ENCODE data around the gene TMEM141. TPM values are rescaled to one million over a fixed set of nuclear protein-coding genes. Genes with fewer than 3 reads are reported as not detected.

The TMEM141 gene
- total and polyA plus RNA-seq, 2 donors (not counting 3 experiments of a cell fraction or from before 2014, with no cell fraction given): 43.2 to 146 TPM

DNA sequence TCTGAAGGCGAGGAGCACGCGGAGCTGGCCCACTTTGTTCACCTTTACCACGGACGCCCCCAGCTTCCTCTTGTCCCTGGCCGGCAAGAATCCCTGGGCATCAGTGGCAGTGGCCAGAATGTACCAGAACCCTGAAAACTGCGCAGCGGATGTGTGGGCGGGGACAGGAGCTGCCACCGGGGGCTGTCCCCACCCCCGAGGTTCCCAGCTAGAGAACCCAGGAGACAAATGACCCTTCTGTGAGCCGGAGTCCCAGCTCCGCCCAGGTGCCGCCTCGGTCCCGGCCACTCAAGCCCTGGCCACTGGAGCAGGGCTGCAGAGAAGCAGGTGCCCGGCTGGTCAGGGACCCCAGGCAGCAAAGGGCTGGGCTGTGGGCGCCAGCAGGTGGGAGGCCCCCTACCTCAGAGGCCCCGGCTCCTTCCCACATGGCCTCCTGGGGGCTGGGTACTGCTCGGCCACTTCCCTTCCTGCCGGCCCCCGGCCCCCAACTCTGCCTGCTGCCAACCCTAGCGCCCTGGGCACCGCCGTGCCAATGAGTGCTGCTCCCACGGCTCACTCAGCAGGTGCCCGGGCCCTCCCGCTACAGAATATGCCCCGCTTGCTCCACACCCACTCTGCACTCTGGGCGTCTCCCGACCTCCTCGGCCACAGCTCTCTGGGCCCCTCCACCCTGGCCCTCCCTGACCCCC, 49.1 kb upstream of the TMEM141 start:
- H3K27me3 ChIP-seq (ENCODE audit: control insufficient read depth in 2 of 2, insufficient read depth in 2 of 2, low read length in 2 of 2): peaks cover 0 to 5% of the 10 kb centered on the region in 2 experiments
- CTCF ChIA-PET: interaction anchor here (1.3 to 6.0 kb wide), 2 partner anchors 13 kb away, joined by 3 to 31 read pairs; no protein-coding TSS in a partner anchor
- TF ChIP-seq GATA2 (IDR thresholded peaks at IDR 0.05; ENCODE audit: insufficient read depth, insufficient read length, low read depth, low read length): no peak
- TF ChIP-seq, protein P1, sequence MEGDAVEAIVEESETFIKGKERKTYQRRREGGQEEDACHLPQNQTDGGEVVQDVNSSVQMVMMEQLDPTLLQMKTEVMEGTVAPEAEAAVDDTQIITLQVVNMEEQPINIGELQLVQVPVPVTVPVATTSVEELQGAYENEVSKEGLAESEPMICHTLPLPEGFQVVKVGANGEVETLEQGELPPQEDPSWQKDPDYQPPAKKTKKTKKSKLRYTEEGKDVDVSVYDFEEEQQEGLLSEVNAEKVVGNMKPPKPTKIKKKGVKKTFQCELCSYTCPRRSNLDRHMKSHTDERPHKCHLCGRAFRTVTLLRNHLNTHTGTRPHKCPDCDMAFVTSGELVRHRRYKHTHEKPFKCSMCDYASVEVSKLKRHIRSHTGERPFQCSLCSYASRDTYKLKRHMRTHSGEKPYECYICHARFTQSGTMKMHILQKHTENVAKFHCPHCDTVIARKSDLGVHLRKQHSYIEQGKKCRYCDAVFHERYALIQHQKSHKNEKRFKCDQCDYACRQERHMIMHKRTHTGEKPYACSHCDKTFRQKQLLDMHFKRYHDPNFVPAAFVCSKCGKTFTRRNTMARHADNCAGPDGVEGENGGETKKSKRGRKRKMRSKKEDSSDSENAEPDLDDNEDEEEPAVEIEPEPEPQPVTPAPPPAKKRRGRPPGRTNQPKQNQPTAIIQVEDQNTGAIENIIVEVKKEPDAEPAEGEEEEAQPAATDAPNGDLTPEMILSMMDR (IDR thresholded peaks at IDR 0.05; ENCODE audit: extremely low read depth in 1 of 2, insufficient read depth in 1 of 2, low read depth in 1 of 2, low read length in 2 of 2): no peak
- TF ChIP-seq POLR2A (IDR thresholded peaks at IDR 0.05; ENCODE audit: low read depth, low read length): no peak
- no peak for TF ChIP-seq FOS (IDR thresholded peaks at IDR 0.05; ENCODE audit: borderline replicate concordance, insufficient read depth, low read length)
- TF ChIP-seq JUN (IDR thresholded peaks at IDR 0.05; ENCODE audit: borderline replicate concordance, insufficient read depth, insufficient read length, low read depth): no peak
- TF ChIP-seq, protein P2, sequence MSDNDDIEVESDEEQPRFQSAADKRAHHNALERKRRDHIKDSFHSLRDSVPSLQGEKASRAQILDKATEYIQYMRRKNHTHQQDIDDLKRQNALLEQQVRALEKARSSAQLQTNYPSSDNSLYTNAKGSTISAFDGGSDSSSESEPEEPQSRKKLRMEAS (IDR thresholded peaks at IDR 0.05; ENCODE audit: insufficient read depth, insufficient read length): no peak
- TF ChIP-seq EZH2 (IDR thresholded peaks at IDR 0.05; ENCODE audit: borderline replicate concordance, low read depth, low read length, severe bottlenecking): no peak
- no peak for TF ChIP-seq MYC (IDR thresholded peaks at IDR 0.05; ENCODE audit: low read depth, low read length)
- no peak for TF ChIP-seq POLR2AphosphoS5 (IDR thresholded peaks at IDR 0.05; ENCODE audit: insufficient read depth, low read depth, low read length)

More for the DNA sequence above, 49.1 kb upstream of the TMEM141 start:
- no peaks in the 10 kb centered on the region for H4K20me1 ChIP-seq (replicated peaks; ENCODE audit: control insufficient read depth, extremely low read depth, insufficient read depth, low read length)
- H3K4me2 ChIP-seq (ENCODE audit: insufficient read depth, low read length): no peak overlapping the region
- dilution Hi-C loops (cut with MboI; ENCODE audit: extremely low pct_ligation_motif_present, low sequenced_read_pairs): no loop called here
- no peak overlapping the region for H2AFZ ChIP-seq (ENCODE audit: low read depth, low read length)
- H3K36me3 ChIP-seq (ENCODE audit: control insufficient read depth in 2 of 2, extremely low read depth in 1 of 2, insufficient read depth in 2 of 2, low read length in 2 of 2): no peaks in the 10 kb centered on the region
- POLR2A ChIA-PET: no interaction called here
- no peaks in the 10 kb centered on the region for H3K9me3 ChIP-seq (replicated peaks; ENCODE audit: control insufficient read depth, insufficient read depth, low read length)
- no peaks in the 10 kb centered on the region for H3K4me1 ChIP-seq (ENCODE audit: control insufficient read depth, extremely low read depth, insufficient read depth, low read length)
- DNase-seq (ENCODE audit: low read depth, low spot score) (no peak), FAIRE-seq (no peak)
- BruUV-seq (replicated peaks): no TSS peak
- no peaks in the 10 kb centered on the region for H3K79me2 ChIP-seq (ENCODE audit: control insufficient read depth, insufficient read depth, low read length)
- no peak overlapping the region for H3K4me3 ChIP-seq (replicated peaks in 1 of 3; ENCODE audit: insufficient read depth in 1 of 3, low read depth in 1 of 3, low read length in 3 of 3)
- intact Hi-C loops (cut with micrococcal nuclease): no loop called here
- H3K9ac ChIP-seq (replicated peaks; ENCODE audit: extremely low read depth, insufficient read depth, low read length): no peak overlapping the region
- no peaks in the 10 kb centered on the region for H3K9me1 ChIP-seq (replicated peaks; ENCODE audit: control insufficient read depth, extremely low read depth, insufficient read depth, low read length)
- no peak overlapping the region for H3K27ac ChIP-seq (ENCODE audit: insufficient read depth, low read depth, low read length)

All from endothelial cell of umbilical vein (primary cell).